NCI-H2081 (cell line): ENCODE data around the gene ADAMTSL3.

Experiments used
- DNase-seq, 2 experiments: peaks; one replicate each; lab custom pipeline; 2025; lab: John Stamatoyannopoulos, UW

The ADAMTSL3 gene

DNA sequence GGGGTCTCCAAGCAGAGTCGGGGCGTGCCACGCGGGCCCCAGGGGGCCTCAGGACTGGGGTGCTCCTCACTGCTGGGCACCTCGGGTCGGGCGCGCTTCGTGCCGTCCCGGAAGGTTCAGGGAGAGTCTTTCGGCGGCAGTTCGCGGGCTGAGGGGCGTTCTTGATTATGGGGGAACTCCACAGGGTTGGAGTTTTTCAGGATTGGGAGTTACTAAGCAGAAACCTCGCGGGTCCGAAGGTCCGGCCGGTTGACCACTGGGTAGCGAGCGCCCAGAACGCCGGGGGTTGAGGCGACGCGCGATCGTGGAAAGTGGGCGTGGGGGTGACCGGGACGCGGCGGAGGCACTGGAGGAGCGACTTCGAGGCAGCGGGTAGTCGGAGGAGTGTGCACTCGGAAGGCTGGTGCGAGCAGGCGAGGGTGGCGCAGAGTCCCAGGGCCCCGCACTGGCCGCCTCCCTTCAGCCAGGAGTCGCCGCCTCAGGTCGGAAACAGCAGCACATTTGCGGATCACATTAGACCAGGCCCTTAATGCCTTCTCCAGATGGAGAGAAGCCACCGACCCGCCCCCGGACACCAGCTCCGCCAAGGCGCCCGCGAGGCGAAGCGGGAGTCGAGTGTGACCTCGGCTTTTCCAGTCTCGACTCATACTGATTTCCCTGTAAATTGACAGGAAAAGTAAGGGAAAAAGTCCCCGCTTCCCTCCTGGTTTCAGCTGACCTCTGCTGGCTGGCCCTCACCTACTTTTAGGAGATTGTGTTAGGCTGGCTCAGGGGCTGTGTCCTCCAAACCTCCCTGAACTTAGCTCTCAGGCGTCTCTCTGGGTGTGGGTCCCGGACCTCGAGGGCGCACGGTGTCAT is 685 bp downstream of the ADAMTSL3 start:
- DNase-seq, result no peak

DNA sequence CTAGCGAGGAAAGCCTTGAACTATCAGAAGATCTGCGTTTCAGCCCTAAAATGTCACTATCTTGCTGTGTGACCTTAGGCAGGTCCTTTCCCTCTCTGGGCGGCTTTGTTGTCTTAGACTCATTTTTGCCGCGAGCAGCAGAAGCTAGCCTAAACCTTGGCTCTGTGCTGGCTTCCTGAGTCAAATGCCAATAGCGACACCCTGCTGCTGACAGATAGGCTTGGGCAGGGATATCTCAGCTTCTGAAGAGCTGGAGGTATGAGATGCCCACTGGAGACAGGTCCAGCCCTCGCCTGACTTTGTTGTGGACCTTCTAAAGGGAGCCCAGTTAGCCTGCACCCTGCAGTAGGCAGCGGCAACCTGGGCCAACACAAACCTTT is 1.3 kb downstream of the ADAMTSL3 start:
- DNase-seq, result no peak

- DNase-seq, result no peak
Measured at GRCh38 chr15:83656192-83656591, 2.3 kb downstream of the ADAMTSL3 start.

- no peak for DNase-seq
Measured at GRCh38 chr15:83656943-83657528, 3.1 kb downstream of the ADAMTSL3 start.

- DNase-seq, result no peak
Measured at GRCh38 chr15:83657549-83657948, 3.6 kb downstream of the ADAMTSL3 start.

- DNase-seq, result no peak
Measured at GRCh38 chr15:83658430-83659416, 4.8 kb downstream of the ADAMTSL3 start.

- DNase-seq, result no peak
Measured at GRCh38 chr15:83659417-83659812, 5.5 kb downstream of the ADAMTSL3 start.

DNA sequence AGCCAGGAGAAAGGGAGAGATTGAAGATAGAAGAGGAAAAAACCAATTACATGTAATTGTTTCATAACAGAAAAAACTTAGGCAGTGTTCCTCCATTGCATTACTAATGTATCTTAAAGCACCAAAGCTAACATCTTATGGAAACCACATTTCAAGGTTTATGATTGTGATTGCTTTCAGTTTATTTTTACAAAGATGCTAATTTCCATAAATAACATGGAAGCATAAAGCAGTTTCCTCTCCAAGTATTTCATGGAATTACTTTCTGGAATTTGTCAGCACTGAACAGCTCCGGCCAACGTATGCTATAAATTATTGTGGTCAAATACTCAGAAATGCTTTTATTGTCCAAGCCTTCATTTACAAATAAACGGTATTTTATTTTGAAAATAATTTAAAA is 11.6 kb downstream of the ADAMTSL3 start:
- no peak for DNase-seq

DNA sequence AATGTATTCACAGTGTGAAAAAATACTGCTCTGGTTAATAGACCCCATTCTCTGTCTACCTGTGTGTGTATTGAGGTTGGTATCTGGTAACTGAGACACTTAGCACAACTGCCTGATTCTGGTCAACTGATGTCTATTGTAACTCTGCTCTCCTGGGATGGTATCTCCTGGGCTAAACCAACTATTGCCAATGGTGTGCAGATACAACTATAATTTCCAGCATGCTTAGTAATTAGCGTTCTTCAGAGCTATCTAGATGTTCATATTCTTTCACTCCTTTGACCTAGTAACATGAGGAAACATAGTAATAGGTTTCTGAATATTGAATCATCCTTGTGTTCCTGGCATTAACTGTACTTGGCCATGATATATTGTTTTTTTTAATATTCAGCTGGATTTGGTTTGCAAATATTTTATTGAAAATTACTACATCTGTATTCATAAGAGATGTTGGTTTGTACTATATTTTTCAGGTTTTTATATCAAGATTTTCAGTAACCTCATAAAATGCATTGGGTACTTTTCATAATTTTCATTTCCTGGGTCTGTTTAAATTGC is 16.8 kb downstream of the ADAMTSL3 start:
- no peak for DNase-seq

DNA sequence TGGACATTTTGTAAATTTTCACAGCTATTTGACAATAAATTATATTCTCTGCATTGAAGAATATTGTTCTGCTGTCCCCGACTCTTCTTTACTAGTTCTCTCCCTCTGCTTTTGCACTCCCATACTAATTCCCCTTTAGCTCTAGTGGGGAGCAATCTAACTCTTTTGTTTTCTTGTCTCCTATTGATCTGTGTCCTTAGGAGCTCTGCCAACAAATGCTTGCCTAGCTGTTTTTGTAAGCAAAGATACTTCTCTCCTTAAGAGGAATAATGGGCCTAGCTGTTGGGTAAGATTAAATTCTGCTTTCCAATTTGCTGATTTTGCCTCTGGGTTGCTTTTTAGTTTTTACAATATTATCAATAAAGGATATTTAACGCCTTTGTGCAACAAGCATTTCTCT is 17.7 kb downstream of the ADAMTSL3 start:
- no peak for DNase-seq

DNA sequence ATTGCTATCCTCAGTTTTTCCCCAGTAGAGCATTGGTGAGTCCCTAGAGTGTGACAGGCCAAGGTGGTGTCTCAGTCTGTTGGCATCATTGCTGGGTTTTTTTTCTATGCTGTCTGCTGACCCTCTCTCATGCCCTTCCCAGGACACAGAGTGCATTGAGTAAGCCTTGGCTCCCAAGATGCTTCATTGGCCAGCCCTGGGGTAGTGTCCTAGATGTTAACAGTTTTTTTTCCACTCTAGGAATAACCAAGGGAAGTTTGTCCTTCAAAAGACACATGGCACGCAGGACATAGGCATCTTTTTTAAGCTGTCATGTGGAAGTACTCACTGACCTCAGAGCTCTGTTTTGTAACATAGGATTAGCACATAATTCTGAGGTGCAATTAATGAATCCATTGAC is 19.5 kb downstream of the ADAMTSL3 start:
- no peak for DNase-seq

DNA sequence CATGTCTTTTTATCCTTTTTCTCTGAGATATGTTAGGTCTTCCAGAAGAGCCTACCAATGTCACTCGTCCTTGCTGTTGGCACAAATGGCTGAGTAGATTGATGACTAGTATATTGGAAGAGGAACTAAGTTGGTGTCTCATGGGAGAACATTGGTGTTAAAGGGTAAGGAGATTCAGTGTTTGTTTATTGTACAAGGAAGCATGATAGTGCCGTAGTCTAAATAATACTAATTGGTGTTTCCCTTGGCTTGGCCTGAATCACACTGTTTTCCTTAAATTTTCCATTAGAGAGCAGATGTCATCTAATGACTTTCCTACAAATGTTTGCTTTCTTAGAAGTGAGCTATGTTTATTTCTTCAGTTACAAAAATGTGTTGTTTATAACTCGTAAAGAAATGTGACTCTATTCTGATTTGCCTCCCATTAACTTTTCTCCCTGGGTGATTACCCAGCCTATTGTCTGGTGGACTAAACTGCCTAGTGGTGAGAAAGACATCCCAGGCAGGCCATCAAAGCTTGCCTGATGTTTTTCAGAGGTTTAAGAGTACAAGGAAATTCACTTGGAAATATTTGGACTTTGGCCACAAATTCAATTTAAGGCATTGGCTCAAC is 28.7 kb downstream of the ADAMTSL3 start:
- no peak for DNase-seq

GRCh38 chr15:83685916-83686332 is 32.0 kb downstream of the ADAMTSL3 start:
- DNase-seq, result no peak

DNA sequence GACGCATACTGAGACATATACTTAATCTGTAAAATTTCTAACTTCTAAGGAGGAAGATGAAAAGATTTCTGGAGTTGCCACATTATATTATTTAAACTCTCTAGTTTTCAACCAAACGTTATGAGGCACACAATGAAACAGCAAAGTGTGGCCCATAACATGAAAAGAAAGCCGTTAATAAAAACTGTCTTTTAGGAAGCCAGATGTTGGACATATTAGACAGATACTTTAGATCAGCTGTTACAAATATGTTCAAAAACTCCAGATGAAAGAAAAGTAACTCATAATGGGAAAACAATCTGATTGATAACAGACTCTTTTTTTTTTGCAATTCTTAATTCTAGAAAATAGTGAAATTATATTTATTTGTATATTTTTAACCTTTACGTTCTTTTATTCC is 34.3 kb downstream of the ADAMTSL3 start:
- no peak for DNase-seq

DNA sequence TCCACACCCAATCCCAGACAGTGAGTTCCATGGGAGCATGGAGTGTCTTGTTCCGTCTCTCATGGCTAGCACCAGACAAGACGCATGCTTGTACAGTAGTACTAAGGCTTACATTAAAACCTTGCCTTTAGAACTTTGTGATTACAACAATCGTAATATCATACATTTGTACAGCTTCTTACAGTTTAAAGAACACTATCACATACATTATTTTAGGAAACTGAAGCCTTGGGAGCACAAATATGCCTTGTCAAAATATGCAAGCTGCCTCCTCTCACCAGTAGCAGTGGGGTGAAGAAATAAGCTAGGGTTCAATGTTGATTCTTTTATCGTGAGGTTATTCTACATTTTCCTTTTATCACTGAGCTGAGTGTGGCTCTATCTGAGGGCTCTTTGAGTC is 36.8 kb downstream of the ADAMTSL3 start:
- DNase-seq, result no peak

- DNase-seq, result no peak
Measured at GRCh38 chr15:83692746-83693581, 39.0 kb downstream of the ADAMTSL3 start.

DNA sequence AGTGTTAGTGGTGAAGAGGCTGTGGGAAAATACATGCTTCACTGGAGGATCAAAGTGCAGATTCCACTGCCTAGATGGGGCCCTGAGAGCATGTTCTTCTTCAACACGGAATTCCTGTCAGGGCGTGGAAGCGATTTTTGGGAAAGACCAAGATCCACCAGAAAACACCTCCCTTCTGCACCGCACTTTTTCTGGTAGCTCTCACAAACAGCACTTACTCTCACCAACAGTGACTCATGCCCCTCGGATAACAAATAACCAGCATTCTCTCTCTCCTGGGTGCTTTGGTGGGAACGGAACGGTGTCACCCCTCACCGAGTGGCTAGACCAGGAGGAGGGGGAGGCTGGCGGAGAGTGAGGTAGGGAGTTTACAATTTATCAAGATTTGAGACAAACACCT is 40.1 kb downstream of the ADAMTSL3 start:
- no peak for DNase-seq

DNA sequence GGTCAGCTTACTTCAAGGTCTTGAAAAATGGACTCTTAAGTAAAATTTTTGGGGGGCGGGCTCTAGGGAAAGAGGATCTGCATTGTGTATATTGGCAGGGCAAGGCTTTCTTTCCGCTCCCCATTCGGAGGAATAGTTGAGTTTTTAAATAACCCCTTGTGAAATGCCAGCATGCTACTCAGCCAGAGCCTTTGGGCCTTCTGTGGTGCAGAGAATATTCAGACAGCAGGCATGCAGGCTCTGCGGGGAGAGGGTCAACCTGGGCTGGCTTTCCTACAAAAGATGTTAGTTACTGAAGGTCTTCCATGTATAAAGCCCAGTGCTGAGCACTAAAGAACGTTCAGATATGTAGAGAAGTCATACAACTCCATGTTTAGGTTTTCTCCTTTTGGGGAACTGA is 40.6 kb downstream of the ADAMTSL3 start:
- DNase-seq, result no peak

DNA sequence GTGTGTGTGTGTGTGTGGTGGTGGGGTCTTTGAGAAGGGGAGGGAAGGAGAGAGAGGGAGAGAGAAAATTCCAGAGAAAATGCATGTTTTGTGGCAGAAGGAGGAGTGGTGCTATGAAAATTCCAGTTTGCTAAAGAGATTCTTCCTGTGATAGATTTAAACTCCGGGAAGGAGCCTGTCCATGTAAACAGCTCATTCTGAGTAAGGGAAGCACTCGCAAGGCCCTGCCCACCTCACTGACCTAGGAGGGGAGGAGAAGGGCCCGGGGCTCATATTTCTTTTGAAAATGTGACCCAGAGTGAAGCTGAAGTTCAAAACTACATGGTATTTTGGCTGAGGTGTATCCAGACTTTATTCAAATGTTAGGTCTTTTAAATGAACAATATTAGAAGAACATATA is 41.3 kb downstream of the ADAMTSL3 start:
- no peak for DNase-seq

- no peak for DNase-seq
Measured at GRCh38 chr15:83695901-83696425, 42.0 kb downstream of the ADAMTSL3 start.

DNA sequence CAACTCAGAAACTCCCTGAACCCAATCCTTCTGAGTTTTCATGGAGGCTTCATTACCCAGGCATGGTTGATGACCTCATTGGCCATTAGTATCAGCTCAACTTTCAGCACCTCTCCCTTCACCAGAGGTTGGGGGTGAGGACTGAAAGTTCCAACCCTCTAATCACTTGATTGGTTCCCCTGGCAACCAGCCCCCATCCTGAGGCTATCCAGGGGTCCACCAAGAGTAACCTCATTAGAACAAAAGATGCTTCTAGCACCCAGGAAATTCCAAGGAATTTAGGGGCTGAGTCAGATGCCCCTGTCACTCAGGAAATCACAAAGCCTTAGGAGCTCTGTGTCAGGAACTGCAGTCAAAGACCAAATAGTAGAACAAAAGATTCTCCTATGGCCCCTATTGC is 43.8 kb downstream of the ADAMTSL3 start:
- DNase-seq, result no peak
